SH-SY5Y (cell line): ENCODE data around the gene FMO4.

ENCODE experiments used
- GATA2 ChIP-seq: IDR thresholded peaks from 2 replicates; pipeline ENCODE4 v1.6.1; 2011; ENCODE audit warnings: mild to moderate bottlenecking, low read depth, low read length
- GATA3 ChIP-seq: IDR thresholded peaks from 2 replicates; pipeline ENCODE4 v1.6.1; 2011; ENCODE audit warnings: low read depth, mild to moderate bottlenecking, low read length, moderate library complexity

The FMO4 gene, protein sequence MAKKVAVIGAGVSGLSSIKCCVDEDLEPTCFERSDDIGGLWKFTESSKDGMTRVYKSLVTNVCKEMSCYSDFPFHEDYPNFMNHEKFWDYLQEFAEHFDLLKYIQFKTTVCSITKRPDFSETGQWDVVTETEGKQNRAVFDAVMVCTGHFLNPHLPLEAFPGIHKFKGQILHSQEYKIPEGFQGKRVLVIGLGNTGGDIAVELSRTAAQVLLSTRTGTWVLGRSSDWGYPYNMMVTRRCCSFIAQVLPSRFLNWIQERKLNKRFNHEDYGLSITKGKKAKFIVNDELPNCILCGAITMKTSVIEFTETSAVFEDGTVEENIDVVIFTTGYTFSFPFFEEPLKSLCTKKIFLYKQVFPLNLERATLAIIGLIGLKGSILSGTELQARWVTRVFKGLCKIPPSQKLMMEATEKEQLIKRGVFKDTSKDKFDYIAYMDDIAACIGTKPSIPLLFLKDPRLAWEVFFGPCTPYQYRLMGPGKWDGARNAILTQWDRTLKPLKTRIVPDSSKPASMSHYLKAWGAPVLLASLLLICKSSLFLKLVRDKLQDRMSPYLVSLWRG

GRCh38 chr1:171313835-171314320 lies at the start of gene FMO4:
Gene FMO4 (plus strand): TSS chr1:171314183. CDS start chr1:171319826, 5,643 bp downstream.
- TF ChIP-seq GATA3 (no peak), GATA2 (no peak)

DNA sequence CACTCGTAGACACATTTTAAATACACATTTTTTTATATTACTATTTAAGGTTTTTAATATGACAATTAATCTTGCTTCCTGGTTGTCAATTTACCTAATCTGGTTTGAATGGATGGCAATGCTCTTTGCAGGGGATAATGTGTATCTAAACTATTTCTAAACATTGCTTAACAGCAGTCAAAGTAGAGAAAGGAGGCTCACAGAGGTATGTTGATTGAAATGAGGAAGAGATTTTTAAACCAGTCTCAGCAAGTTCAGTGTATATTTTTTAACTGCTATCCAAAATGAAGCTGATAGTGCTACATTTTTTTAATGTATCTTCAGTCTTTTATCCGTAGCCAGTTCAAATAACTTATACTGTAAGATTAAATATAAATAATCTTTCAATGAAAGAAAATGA lies 48.3 kb upstream of the FMO4 start:
- no peak for TF ChIP-seq GATA2
- TF ChIP-seq GATA3, result no peak

- TF ChIP-seq GATA3 (no peak), GATA2 (no peak)
Observed at GRCh38 chr1:171266930-171267329, 47.1 kb upstream of the FMO4 start.

DNA sequence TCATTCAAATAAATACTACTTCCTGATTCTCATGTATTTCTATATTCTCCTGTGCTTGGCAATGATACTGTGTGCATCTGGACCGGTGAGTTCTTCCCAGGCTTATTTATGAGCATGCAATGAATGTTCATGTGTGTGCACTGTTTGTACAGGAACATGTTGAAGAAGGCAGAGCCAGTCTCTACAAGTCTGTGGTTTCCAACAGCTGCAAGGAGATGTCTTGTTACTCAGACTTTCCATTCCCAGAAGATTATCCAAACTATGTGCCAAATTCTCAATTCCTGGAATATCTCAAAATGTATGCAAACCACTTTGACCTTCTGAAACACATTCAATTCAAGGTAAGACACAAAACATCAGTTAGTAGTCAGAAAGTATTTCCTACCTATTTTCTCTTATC lies 46.6 kb upstream of the FMO4 start:
- no peak for TF ChIP-seq GATA3
- TF ChIP-seq GATA2, result no peak

GRCh38 chr1:171270806-171271205 lies 43.2 kb upstream of the FMO4 start:
- TF ChIP-seq GATA3, result no peak
- no peak for TF ChIP-seq GATA2

DNA sequence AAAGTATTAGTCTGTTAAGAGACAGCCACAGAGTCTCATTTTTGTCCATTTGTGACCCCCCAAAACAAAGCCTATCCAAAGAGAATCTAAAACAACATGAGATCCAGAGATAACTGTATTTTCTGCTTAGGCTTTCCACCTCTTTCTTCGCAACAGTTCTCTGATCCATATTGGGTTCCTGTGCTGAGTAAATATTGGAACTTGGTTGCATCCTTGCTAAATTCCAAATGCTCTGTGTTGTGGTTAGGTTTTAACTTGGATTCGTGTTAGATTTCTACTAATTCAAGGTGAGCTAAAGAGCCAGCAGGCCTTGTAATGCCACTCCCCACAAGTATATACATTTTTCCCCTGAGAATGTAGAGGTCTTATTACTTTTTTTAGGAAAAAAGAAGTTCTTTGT lies 36.4 kb upstream of the FMO4 start:
- TF ChIP-seq GATA2, result no peak
- TF ChIP-seq GATA3, result no peak

DNA sequence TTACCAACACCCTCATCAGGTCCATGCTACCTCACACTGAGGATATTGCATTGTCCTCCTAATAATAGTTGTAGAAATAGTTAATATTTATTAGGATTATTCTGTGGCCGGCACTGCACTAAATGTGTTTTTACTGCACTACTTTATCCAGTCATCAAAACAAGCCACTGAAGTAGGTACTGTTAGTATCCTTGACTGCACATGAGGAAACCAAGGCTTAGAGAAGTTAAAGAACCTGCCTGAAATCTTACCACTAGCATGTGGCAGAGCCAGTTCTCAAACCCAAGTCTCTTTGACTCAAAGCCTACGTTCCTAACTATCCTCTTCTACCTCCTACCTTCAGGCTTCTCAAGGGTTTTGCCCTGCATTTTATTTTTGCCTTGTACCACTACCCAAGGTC lies 34.7 kb upstream of the FMO4 start:
- no peak for TF ChIP-seq GATA2
- TF ChIP-seq GATA3, result no peak

DNA sequence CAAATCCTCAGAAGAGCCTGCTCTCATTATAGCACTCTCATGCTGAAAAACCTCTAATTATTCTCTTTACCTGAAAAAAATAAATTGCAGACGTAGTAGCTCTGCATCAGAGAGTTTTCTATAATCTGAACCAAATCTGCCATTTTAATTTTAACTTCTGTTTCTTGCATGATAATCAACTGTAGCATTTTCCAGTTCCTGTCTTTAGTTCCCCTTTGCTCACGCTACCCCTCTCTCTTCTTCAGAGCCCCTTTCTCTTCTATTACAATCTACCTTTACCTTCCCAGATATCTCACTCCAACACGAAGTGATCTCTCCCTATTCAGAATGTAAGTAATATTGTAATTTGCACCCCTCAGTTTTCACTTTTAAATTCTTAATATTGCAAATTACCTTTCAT lies 34.3 kb upstream of the FMO4 start:
- TF ChIP-seq GATA3, result no peak
- no peak for TF ChIP-seq GATA2

DNA sequence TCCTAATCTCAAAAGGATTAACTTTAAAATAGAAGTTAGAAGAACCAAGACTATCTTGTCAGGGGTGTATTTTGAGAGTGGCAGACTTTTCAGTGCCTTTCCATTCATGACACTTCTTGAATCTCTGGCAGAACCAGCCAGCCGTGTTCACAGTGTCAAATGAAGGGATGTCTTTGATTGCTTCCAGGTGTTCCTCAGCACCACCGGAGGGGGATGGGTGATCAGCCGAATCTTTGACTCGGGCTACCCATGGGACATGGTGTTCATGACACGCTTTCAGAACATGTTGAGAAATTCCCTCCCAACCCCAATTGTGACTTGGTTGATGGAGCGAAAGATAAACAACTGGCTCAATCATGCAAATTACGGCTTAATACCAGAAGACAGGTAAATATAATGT lies 33.4 kb upstream of the FMO4 start:
- TF ChIP-seq GATA3, result no peak
- no peak for TF ChIP-seq GATA2

- no peak for TF ChIP-seq GATA3
Observed at GRCh38 chr1:171286032-171286705, 27.8 kb upstream of the FMO4 start.

- TF ChIP-seq GATA3 (no peak), GATA2 (no peak)
Observed at GRCh38 chr1:171290621-171291020, 23.4 kb upstream of the FMO4 start.

GRCh38 chr1:171292799-171293198 lies 21.2 kb upstream of the FMO4 start:
- no peak for TF ChIP-seq GATA2
- TF ChIP-seq GATA3, result no peak

DNA sequence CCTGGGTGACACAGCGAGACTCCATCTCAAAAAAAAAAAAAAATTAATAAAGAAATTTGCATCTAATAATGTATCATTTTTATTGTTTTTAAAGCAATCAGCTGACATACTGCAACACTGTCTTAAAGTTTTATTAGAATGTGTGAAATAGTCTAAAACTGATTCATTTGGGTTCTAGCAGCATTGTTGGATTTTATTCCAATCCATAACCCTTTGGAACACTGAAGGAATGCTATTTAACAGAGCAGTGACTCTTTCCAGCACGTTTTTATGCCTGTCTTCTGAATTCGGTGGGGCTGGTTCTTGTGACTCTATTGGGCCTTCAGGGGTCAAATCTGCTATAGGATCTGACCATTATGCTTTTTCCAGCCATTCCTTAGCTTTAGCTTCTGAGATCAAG lies 18.2 kb upstream of the FMO4 start:
- TF ChIP-seq GATA2 (no peak), GATA3 (no peak)

- TF ChIP-seq GATA3 (no peak), GATA2 (no peak)
Observed at GRCh38 chr1:171296897-171297296, 17.1 kb upstream of the FMO4 start.

DNA sequence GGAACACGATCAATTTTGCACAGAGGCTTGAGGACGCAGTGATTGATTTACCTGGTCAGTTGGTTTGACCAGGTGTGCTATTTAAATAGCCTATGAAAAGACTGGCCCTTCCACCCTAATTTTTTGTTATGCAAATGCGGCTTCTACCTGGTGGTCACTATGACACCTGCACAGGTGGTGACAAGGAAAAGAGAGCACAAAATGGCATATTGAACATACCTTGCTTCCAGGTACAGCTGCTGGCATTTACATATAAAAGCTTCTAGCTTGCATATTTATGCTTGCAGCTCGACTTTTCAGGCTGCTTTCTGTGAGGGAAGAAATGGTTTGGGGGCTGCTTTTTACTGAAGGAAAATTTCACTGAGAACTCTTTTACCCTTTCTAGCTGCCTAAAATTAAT lies 15.3 kb upstream of the FMO4 start:
- TF ChIP-seq GATA2, result no peak
- TF ChIP-seq GATA3, result no peak
